GM12878 (cell line): ENCODE results near the gene SNX7. TPM values are rescaled to one million over a fixed set of nuclear protein-coding genes. Genes with fewer than 3 reads are reported as not detected.

Experiments used
- ATAC-seq: fragments of 200-7000 bp; cut with Tn5 transposase; 3 replicates; pipeline ENCODE4 v1.9.1; 2020; ENCODE audit warnings: mild to moderate bottlenecking, moderate library complexity
- BruUV-seq: library from RNA; stranded (reverse); fragments of 400-500 nt; replicated peaks from 2 replicates; lab custom pipeline; 2021; lab: Mats Ljungman, UMichigan
- CTCF ChIA-PET: fragments of 300-600 bp; sonication (Branson Sonifier 250); formaldehyde crosslinking; extraction: SDS; loops from one replicate; lab custom pipeline; 2021; ENCODE audit warnings: inconsistent platforms; lab: Yijun Ruan, JAX
- POLR2A ChIA-PET: fragments of 350-600 bp; formaldehyde crosslinking; extraction: SDS; loops from one replicate; lab custom pipeline; 2021; ENCODE audit warnings: inconsistent platforms; lab: Charles Lee
- RAD21 ChIA-PET: fragments of 300-600 bp; sonication (Branson Sonifier 250); formaldehyde crosslinking; loops from one replicate; lab custom pipeline; 2023; ENCODE audit warnings: antibody characterized with exemption; ENCODE audit not compliant: unreplicated experiment; lab: Charles Lee
- SMC1A ChIA-PET: fragments of 300-600 bp; sonication (Branson Sonifier 250); formaldehyde crosslinking; loops from one replicate; lab custom pipeline; 2023; ENCODE audit not compliant: unreplicated experiment, uncharacterized antibody; lab: Charles Lee
- DNase-seq: peaks from one replicate; pipeline ENCODE4 v3.0.0-alpha.2; 2011; ENCODE audit warnings: low read depth, low spot score
- FAIRE-seq: peaks from 3 replicates; lab custom pipeline; 2011; peaks lifted over from hg19 to GRCh38; lab: Jason Lieb, UNC
- H2AFZ ChIP-seq: 2 replicates; pipeline ENCODE4 v1.6.0; 2011; ENCODE audit warnings: low read depth, low read length, control low read depth; ENCODE audit not compliant: control insufficient read depth
- H3K27ac ChIP-seq: 2 replicates; pipeline ENCODE4 v1.5.1; 2011; ENCODE audit warnings: control low read depth; ENCODE audit not compliant: control insufficient read depth, insufficient read depth
- H3K27me3 ChIP-seq, 2 experiments: replicated peaks in 1 of 2; 2 replicates each; pipeline versions ENCODE4 v1.6.0 to v1.6.1; 2011; ENCODE audit warnings: low read length in 1 of 2; ENCODE audit not compliant: control insufficient read depth in 2 of 2, insufficient read depth in 2 of 2
- H3K36me3 ChIP-seq, 2 experiments: 2 replicates each; pipeline ENCODE4 v1.5.1; 2011; ENCODE audit warnings: low read length in 1 of 2; ENCODE audit not compliant: control insufficient read depth in 2 of 2, insufficient read depth in 2 of 2
- H3K4me1 ChIP-seq: 2 replicates; pipeline ENCODE4 v1.6.1; 2011; ENCODE audit warnings: mild to moderate bottlenecking, low read length, moderate library complexity, mixed read lengths; ENCODE audit not compliant: control insufficient read depth, insufficient read depth
- H3K4me2 ChIP-seq: 2 replicates; pipeline ENCODE4 v1.6.0; 2011; ENCODE audit warnings: control low read depth; ENCODE audit not compliant: control insufficient read depth, insufficient read depth
- H3K4me3 ChIP-seq: fragments of 200-600 bp; sonication (generic); 2 replicates; pipeline ENCODE4 v1.5.1; 2016
- H3K79me2 ChIP-seq: 2 replicates; pipeline ENCODE4 v1.6.0; 2011; ENCODE audit warnings: low read length; ENCODE audit not compliant: control insufficient read depth, insufficient read depth
- H3K9ac ChIP-seq: 2 replicates; pipeline ENCODE4 v1.8.0; 2011; ENCODE audit warnings: low read length, control low read depth, mixed read lengths; ENCODE audit not compliant: control insufficient read depth, insufficient read depth
- H3K9me3 ChIP-seq: replicated peaks from 3 replicates; pipeline ENCODE4 v1.5.1; 2011; ENCODE audit warnings: mild to moderate bottlenecking, low read length; ENCODE audit not compliant: control insufficient read depth, insufficient read depth
- H4K20me1 ChIP-seq: 2 replicates; pipeline ENCODE4 v1.6.0; 2011; ENCODE audit not compliant: control insufficient read depth, insufficient read depth
- EP300 ChIP-seq, 2 experiments: fragments of 150-350 bp in 1 of 2; IDR thresholded peaks; 2 replicates each; pipeline ENCODE4 v1.6.1; 2011 to 2012; ENCODE audit warnings: low read depth in 2 of 2, low read length in 2 of 2, borderline replicate concordance in 1 of 2, improper control_type of control experiment in 1 of 2, inconsistent platforms in 1 of 2; ENCODE audit not compliant: control insufficient read depth in 1 of 2
- ESRRA ChIP-seq: IDR thresholded peaks from 2 replicates; pipeline ENCODE4 v1.6.1; 2012; ENCODE audit warnings: mild to moderate bottlenecking, low read length, improper control_type of control experiment
- HCFC1 ChIP-seq: fragments of 150-350 bp; IDR thresholded peaks from 2 replicates; pipeline ENCODE4 v1.6.1; 2014; ENCODE audit warnings: low read length
- JUNB ChIP-seq: IDR thresholded peaks from 2 replicates; pipeline ENCODE4 v1.6.1; 2016; ENCODE audit warnings: antibody characterized with exemption, mild to moderate bottlenecking
- RBBP5 ChIP-seq: fragments of 200-600 bp; sonication (generic); conservative IDR thresholded peaks from 2 replicates; pipeline ENCODE4 v1.6.1; 2016
- YBX1 ChIP-seq: fragments of 450-650 bp; IDR thresholded peaks from 2 replicates; pipeline ENCODE4 v1.6.1; 2016; ENCODE audit warnings: antibody characterized with exemption
- ZNF622 ChIP-seq: fragments of 450-650 bp; IDR thresholded peaks from 2 replicates; pipeline ENCODE4 v1.6.1; 2017; ENCODE audit warnings: mild to moderate bottlenecking, inconsistent platforms
- WGBS: methylation state at CpG from one replicate; pipeline ENCODE4 v1.1.6; 2016; ENCODE audit warnings: low lambda C conversion rate; ENCODE audit not compliant: insufficient replicate concordance, insufficient coverage; ENCODE audit errors: missing lambda C conversion rate; 5-methylcytosine and 5-hydroxymethylcytosine counted together
- in situ Hi-C: fragments of 300-500 bp; cut with MboI; formaldehyde crosslinking; loops from 9 replicates; pipeline ENCODE4 v1.14.3; 2018; ENCODE audit warnings: mixed read lengths
- intact Hi-C: fragments of 100-400 bp; cut with micrococcal nuclease; formaldehyde crosslinking; loops from one replicate; pipeline ENCODE4 v1.14.2; 2022; ENCODE audit not compliant: unreplicated experiment
- polyA plus RNA-seq, 11 experiments: library from polyadenylated mRNA; depleted of rRNA in 4 of 11; unstranded in 6 of 11; stranded (reverse) in 5 of 11; fragments of >200 nt; fragmentation: Nextera tagmentation in 4 of 11; fragmentation: Illumina TruSeq in 1 of 11; extraction: Ambion mirVana in 4 of 11; extraction: Trizol in 1 of 11; gene quantifications; 1 replicate in 1 of 11; 2 replicates in 10 of 11; pipeline versions ENCODE4 v1.2.1 to v1.2.3, GENCODE V29; 2011 to 2016; ENCODE audit warnings: inconsistent platforms in 2 of 11, missing spikeins in 2 of 11, low read depth in 1 of 11
- total RNA-seq, 4 experiments: library from RNA; depleted of rRNA in 3 of 4; stranded (reverse); fragments of >200 nt in 3 of 4; fragmentation: Illumina TruSeq in 1 of 4; extraction: Trizol in 1 of 4; gene quantifications; 2 replicates each; pipeline versions ENCODE4 v1.2.1 to v1.2.3, GENCODE V29; 2013 to 2021
- TF ChIP-seq, protein P1 (sequence below): fragments of 450-650 bp; IDR thresholded peaks from 2 replicates; pipeline ENCODE4 v1.6.1; 2016; ENCODE audit warnings: mild to moderate bottlenecking

Gene SNX7
- total and polyA plus RNA-seq, 10 of the 15 experiments (the other 5 are each of a cell fraction or from before 2014, with no cell fraction given): 0.23 to 0.82 (median 0.34) TPM

DNA sequence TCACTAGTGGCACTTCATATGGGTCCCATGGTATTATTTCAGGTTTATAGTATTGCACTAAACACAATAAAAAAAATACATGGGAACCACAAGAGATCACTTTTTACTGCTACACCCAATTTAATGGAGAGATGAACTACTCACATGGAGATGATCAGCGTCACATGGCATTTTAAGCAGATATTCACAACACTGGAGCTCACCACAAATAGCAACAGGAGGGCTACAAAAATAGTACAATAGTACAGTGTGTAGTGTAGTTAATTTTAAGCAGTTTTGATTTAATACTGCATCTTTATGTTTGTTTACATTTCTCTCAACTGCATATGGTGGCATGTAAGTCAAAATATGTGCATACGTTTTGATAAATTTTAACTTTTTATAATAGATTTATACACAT, 31.0 kb downstream of the SNX7 start:
- H3K4me1 ChIP-seq: no peaks in the 10 kb centered on the region
- H4K20me1 ChIP-seq: no peaks in the 10 kb centered on the region
- ChIA-PET RAD21 (no interaction called here), POLR2A (no interaction called here), CTCF (interaction anchor here (0.8 to 1.4 kb wide), 2 partner anchors 10 to 32 kb away, joined by 4 read pairs; no protein-coding TSS in a partner anchor), SMC1A (interaction anchor here (1.1 to 2.2 kb wide), 3 partner anchors 14 to 45 kb away, joined by 3 to 5 read pairs (median 4); no protein-coding TSS in a partner anchor)
- ATAC-seq (no peak), FAIRE-seq (no peak), DNase-seq (no peak)
- BruUV-seq: no TSS peak
- H2AFZ ChIP-seq: no peak overlapping the region
- H3K27ac ChIP-seq: no peak overlapping the region
- 30% methylated on average over 2 of the region's 2 CpGs for WGBS
- no peak overlapping the region for H3K9ac ChIP-seq
- no peaks in the 10 kb centered on the region for H3K27me3 ChIP-seq
- no peak overlapping the region for H3K4me2 ChIP-seq
- intact Hi-C loops (no loop called here), in situ Hi-C loops (no loop called here)
- H3K9me3 ChIP-seq: no peaks in the 10 kb centered on the region
- no peak overlapping the region for H3K4me3 ChIP-seq
- no peaks in the 10 kb centered on the region for H3K79me2 ChIP-seq
- no peaks in the 10 kb centered on the region for H3K36me3 ChIP-seq
- TF ChIP-seq ESRRA: no peak
- TF ChIP-seq ZNF622: no peak
- no peak for TF ChIP-seq YBX1
- TF ChIP-seq JUNB: no peak
- no peak for TF ChIP-seq RBBP5

DNA sequence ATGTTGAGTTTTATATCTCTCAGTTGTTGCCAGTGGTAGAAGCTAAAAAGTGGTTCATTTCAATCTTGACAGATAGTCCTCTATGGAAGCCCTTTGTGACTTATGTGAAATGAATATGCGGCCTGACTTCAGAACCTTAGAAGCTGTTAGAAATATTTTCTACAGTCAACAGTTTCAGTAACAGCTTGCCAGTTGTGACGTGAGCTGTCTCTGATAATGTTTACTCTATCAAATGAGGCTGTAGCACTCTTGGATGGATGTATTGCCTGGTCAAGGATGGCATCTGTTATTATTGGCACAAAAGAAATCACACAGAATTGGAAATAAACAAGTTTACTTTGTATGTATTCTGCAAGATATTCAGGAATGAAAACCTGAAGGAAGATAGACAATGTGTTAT, 31.9 kb downstream of the SNX7 start:
- ATAC-seq: no peak
- in situ Hi-C loops: no loop called here
- POLR2A ChIA-PET: interaction anchor here (0.6 to 0.7 kb wide), 2 partner anchors 36 to 1767 kb away, joined by 3 read pairs; no protein-coding TSS in a partner anchor

More for the DNA sequence above, 31.9 kb downstream of the SNX7 start:
- RAD21 ChIA-PET: no interaction called here
- no peaks in the 10 kb centered on the region for H3K36me3 ChIP-seq
- H3K27me3 ChIP-seq: no peaks in the 10 kb centered on the region
- SMC1A ChIA-PET: interaction anchor here (1.1 to 2.2 kb wide), 3 partner anchors 13 to 44 kb away, joined by 3 to 5 read pairs (median 4); no protein-coding TSS in a partner anchor
- intact Hi-C loops: no loop called here
- 48% methylated on average over 2 of the region's 2 CpGs for WGBS
- no TSS peak for BruUV-seq
- H4K20me1 ChIP-seq: no peaks in the 10 kb centered on the region
- H3K9me3 ChIP-seq: no peaks in the 10 kb centered on the region
- no peaks in the 10 kb centered on the region for H3K79me2 ChIP-seq
- TF ChIP-seq EP300 (IDR thresholded peaks at IDR 0.05; ENCODE audit: borderline replicate concordance in 1 of 2, control insufficient read depth in 1 of 2, low read depth in 2 of 2, low read length in 2 of 2): no peak
- TF ChIP-seq, protein P1, sequence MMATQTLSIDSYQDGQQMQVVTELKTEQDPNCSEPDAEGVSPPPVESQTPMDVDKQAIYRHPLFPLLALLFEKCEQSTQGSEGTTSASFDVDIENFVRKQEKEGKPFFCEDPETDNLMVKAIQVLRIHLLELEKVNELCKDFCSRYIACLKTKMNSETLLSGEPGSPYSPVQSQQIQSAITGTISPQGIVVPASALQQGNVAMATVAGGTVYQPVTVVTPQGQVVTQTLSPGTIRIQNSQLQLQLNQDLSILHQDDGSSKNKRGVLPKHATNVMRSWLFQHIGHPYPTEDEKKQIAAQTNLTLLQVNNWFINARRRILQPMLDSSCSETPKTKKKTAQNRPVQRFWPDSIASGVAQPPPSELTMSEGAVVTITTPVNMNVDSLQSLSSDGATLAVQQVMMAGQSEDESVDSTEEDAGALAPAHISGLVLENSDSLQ: no peak
- no peak for TF ChIP-seq HCFC1
- H2AFZ ChIP-seq: no peak overlapping the region
- CTCF ChIA-PET: interaction anchor here (0.8 to 1.4 kb wide), 2 partner anchors 9 to 31 kb away, joined by 4 read pairs; no protein-coding TSS in a partner anchor
- no peaks in the 10 kb centered on the region for H3K4me1 ChIP-seq
- H3K9ac ChIP-seq: no peak overlapping the region
- H3K4me2 ChIP-seq: no peak overlapping the region
- H3K4me3 ChIP-seq: no peak overlapping the region
- DNase-seq (no peak), FAIRE-seq (no peak)
- no peak overlapping the region for H3K27ac ChIP-seq
